Neuronal stem cell (in vitro differentiated cells): Measurements from ENCODE around the gene OPRM1.

Experiments used
- DNase-seq: peaks from one replicate; pipeline ENCODE4 v3.0.0-alpha.2; 2013; ENCODE audit warnings: low spot score
- H2AFZ ChIP-seq: one replicate; pipeline ENCODE4 v1.6.1; 2013; ENCODE audit warnings: mild to moderate bottlenecking, low read length, inconsistent platforms
- H2AK5ac ChIP-seq: 2 replicates; pipeline ENCODE4 v1.6.1; 2013; ENCODE audit warnings: low read depth, mild to moderate bottlenecking, inconsistent platforms, low read length, moderate library complexity, mixed read lengths
- H2BK120ac ChIP-seq: 2 replicates; pipeline ENCODE4 v1.6.1; 2013; ENCODE audit warnings: low read depth, mild to moderate bottlenecking, inconsistent platforms, low read length, moderate library complexity, mixed read lengths
- H2BK12ac ChIP-seq: one replicate; pipeline ENCODE4 v1.6.1; 2013; ENCODE audit warnings: low read length, inconsistent platforms
- H2BK15ac ChIP-seq: 2 replicates; pipeline ENCODE4 v1.6.1; 2013; ENCODE audit warnings: mild to moderate bottlenecking, low read length, inconsistent platforms, mixed read lengths
- H2BK5ac ChIP-seq: one replicate; pipeline ENCODE4 v1.6.1; 2013; ENCODE audit warnings: inconsistent platforms, mild to moderate bottlenecking, low read length, moderate library complexity
- H3K14ac ChIP-seq: one replicate; pipeline ENCODE4 v1.6.1; 2013; ENCODE audit warnings: low read length, inconsistent platforms
- H3K18ac ChIP-seq: 2 replicates; pipeline ENCODE4 v1.6.1; 2013; ENCODE audit warnings: low read length, inconsistent platforms
- H3K23ac ChIP-seq: 2 replicates; pipeline ENCODE4 v1.6.1; 2013; ENCODE audit warnings: low read depth, mild to moderate bottlenecking, mixed read lengths, low read length, inconsistent platforms; ENCODE audit not compliant: poor library complexity
- H3K27ac ChIP-seq: replicated peaks from 3 replicates; pipeline ENCODE4 v1.5.1; 2013; ENCODE audit warnings: low read length, inconsistent platforms
- H3K27me3 ChIP-seq, 3 experiments: 2 replicates each; pipeline ENCODE4 v1.6.1; 2013; ENCODE audit warnings: low read length in 3 of 3, mild to moderate bottlenecking in 2 of 3, inconsistent platforms in 1 of 3, low read depth in 1 of 3, mixed read lengths in 1 of 3, moderate library complexity in 1 of 3; ENCODE audit not compliant: control insufficient read depth in 3 of 3, insufficient read depth in 3 of 3
- H3K36me3 ChIP-seq, 2 donors: replicated peaks in 1 of 2; 2 replicates each; pipeline ENCODE4 v1.6.1; 2013; ENCODE audit warnings: low read length in 2 of 2; ENCODE audit not compliant: control insufficient read depth in 2 of 2, insufficient read depth in 2 of 2
- H3K4ac ChIP-seq: 2 replicates; pipeline ENCODE4 v1.6.1; 2013; ENCODE audit warnings: inconsistent platforms, mild to moderate bottlenecking, low read length, moderate library complexity
- H3K4me1 ChIP-seq, 2 donors: 1 replicate in 1 of 2; 2 replicates in 1 of 2; pipeline ENCODE4 v1.6.1; 2013; ENCODE audit warnings: low read length in 2 of 2, low read depth in 1 of 2; ENCODE audit not compliant: control insufficient read depth in 2 of 2, insufficient read depth in 1 of 2
- H3K4me2 ChIP-seq: one replicate; pipeline ENCODE4 v1.6.1; 2013; ENCODE audit warnings: mild to moderate bottlenecking, low read length, inconsistent platforms; ENCODE audit not compliant: insufficient read depth, poor library complexity, severe bottlenecking
- H3K4me3 ChIP-seq, 2 donors: 2 replicates each; pipeline ENCODE4 v1.5.1; 2013; ENCODE audit warnings: low read length in 2 of 2, mild to moderate bottlenecking in 2 of 2, inconsistent platforms in 1 of 2, moderate library complexity in 1 of 2
- H3K79me1 ChIP-seq: one replicate; pipeline ENCODE4 v1.6.1; 2013; ENCODE audit warnings: low read depth, mild to moderate bottlenecking, inconsistent platforms, low read length, moderate library complexity
- H3K9ac ChIP-seq: one replicate; pipeline ENCODE4 v1.6.1; 2013; ENCODE audit warnings: mild to moderate bottlenecking, low read depth, low read length, inconsistent platforms; ENCODE audit not compliant: poor library complexity
- H3K9me3 ChIP-seq, 2 donors: replicated peaks in 1 of 2; 2 replicates each; pipeline versions ENCODE3 to v1.6.1; 2013; ENCODE audit warnings: low read length in 2 of 2, mild to moderate bottlenecking in 2 of 2, inconsistent platforms in 1 of 2, low read depth in 1 of 2, mixed read lengths in 1 of 2, moderate library complexity in 1 of 2; ENCODE audit not compliant: control insufficient read depth in 2 of 2, insufficient read depth in 1 of 2
- H4K8ac ChIP-seq: one replicate; pipeline ENCODE4 v1.6.1; 2013; ENCODE audit warnings: low read depth, mild to moderate bottlenecking, inconsistent platforms, low read length, moderate library complexity
- H4K91ac ChIP-seq: one replicate; pipeline ENCODE4 v1.6.1; 2013; ENCODE audit warnings: low read length, low read depth, mild to moderate bottlenecking, inconsistent platforms; ENCODE audit not compliant: poor library complexity
- WGBS, 2 donors: extraction: QIAGEN DNeasy Blood & Tissue Kit; methylation state at CpG; one replicate each; pipeline ENCODE4 v1.1.7; 2013; ENCODE audit warnings: missing lambda C conversion rate in 2 of 2, mixed read lengths in 1 of 2; ENCODE audit not compliant: insufficient read length in 2 of 2, insufficient replicate concordance in 1 of 2; ENCODE audit errors: extremely low coverage in 2 of 2; 5-methylcytosine and 5-hydroxymethylcytosine counted together

The OPRM1 gene

DNA sequence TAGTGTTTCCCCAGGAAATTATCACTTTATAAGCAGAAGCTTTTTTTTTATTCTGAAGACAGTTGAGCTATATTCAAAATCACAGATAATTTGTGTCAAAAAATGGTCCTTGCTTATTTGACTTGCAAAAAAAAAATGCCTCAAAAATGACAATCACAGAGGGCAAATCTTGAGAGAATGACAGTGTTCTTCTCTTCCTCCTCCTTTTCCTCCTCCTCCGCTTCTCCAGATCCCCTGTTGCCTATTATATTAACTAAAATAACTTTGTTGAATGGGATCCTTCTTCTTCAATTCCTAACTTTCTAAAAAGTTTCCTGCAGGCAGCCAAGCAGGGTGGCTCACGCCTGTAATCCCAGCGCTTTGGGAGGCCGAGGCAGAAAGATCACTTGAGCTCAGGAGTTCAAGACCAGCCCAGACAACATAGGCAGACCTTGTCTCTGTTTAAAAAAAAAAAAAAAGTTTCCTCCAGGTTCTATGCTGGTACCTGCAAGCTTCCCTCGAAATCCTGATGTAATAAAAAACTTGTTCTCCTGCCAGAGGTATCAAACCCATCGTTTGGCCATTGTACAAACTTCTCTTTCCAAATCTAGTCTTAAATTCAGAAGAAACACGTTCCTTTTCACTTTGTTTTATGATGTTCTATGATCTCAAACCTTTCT, 189.0 kb downstream of the OPRM1 start:
- H3K23ac ChIP-seq = no peak overlapping the region
- no peak overlapping the region for H3K9ac ChIP-seq
- no peaks in the 10 kb centered on the region for H3K36me3 ChIP-seq
- H2BK120ac ChIP-seq = no peak overlapping the region
- no peak overlapping the region for H4K8ac ChIP-seq
- H3K14ac ChIP-seq = no peak overlapping the region
- no peak overlapping the region for H2BK15ac ChIP-seq
- no peak overlapping the region for H4K91ac ChIP-seq
- H3K4ac ChIP-seq = no peak overlapping the region
- H3K79me1 ChIP-seq = no peaks in the 10 kb centered on the region
- no peak overlapping the region for H3K18ac ChIP-seq
- no peaks in the 10 kb centered on the region for H3K27me3 ChIP-seq
- H3K9me3 ChIP-seq = no peaks in the 10 kb centered on the region
- no CpG with 5 or more reads among the region's 7 CpGs for WGBS, 2 donors
- H3K27ac ChIP-seq = no peak overlapping the region
- no peak overlapping the region for H2BK12ac ChIP-seq
- no peak overlapping the region for H3K4me3 ChIP-seq
- H2AK5ac ChIP-seq = no peak overlapping the region
- H3K4me1 ChIP-seq = no peaks in the 10 kb centered on the region
- no peak overlapping the region for H3K4me2 ChIP-seq
- no peak overlapping the region for H2BK5ac ChIP-seq
- no peak overlapping the region for H2AFZ ChIP-seq
- no peak for DNase-seq

DNA sequence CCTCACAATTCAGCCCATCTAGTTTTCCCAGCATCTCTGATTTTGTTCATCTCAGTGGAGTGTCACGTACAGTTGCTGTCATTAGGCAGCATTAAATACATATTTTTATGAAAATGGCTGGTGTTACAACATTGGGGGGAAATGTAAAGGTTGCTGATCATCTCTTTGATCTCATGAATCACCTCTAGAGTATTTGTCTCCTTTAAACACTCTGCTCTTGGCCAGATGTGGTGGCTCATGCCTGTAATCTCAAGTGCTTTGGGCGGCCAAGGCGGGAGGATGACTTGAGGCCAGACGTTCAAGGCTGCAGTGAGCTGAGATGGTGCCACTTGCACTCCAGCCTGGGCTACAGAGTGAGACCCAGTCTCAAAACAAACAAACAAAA, 189.5 kb downstream of the OPRM1 start:
- H2AK5ac ChIP-seq = no peak overlapping the region
- H3K4me2 ChIP-seq = no peak overlapping the region
- H3K9ac ChIP-seq = no peak overlapping the region
- no peak overlapping the region for H2BK12ac ChIP-seq
- WGBS, 2 donors = no CpG with 5 or more reads among the region's 4 CpGs
- no peak overlapping the region for H3K4me3 ChIP-seq
- no peak overlapping the region for H3K14ac ChIP-seq
- no peak overlapping the region for H4K91ac ChIP-seq
- DNase-seq = no peak
- H3K23ac ChIP-seq = no peak overlapping the region
- H3K4ac ChIP-seq = no peak overlapping the region
- no peak overlapping the region for H3K18ac ChIP-seq
- no peaks in the 10 kb centered on the region for H3K36me3 ChIP-seq
- no peaks in the 10 kb centered on the region for H3K9me3 ChIP-seq
- H3K27ac ChIP-seq = no peak overlapping the region
- no peaks in the 10 kb centered on the region for H3K79me1 ChIP-seq
- no peak overlapping the region for H2BK15ac ChIP-seq
- no peak overlapping the region for H2BK120ac ChIP-seq
- no peaks in the 10 kb centered on the region for H3K27me3 ChIP-seq
- no peak overlapping the region for H2AFZ ChIP-seq
- H4K8ac ChIP-seq = no peak overlapping the region
- no peaks in the 10 kb centered on the region for H3K4me1 ChIP-seq
- H2BK5ac ChIP-seq = no peak overlapping the region

DNA sequence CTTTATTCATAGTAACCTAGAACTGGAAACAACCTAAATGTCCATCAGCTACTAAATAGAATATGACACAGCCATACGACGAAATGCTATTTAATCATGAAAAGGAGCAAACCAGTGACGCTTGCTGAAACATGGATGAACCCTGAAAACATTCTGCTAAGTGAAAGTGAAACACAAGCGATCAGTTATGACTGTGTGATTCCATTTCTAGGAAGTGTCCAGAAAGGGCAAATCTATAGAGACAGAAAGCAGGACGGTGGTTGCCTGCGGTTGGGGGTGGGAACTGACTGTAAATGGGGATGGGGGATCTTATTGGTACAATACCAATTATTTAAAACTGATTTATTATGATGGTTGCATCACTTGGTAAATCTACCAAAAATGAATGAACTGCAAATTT, 190.7 kb downstream of the OPRM1 start:
- Histone ChIP-seq H3K4me1 (no peaks in the 10 kb centered on the region), H2BK5ac (no peak overlapping the region), H3K9me3 (no peaks in the 10 kb centered on the region), H3K79me1 (no peaks in the 10 kb centered on the region), H4K8ac (no peak overlapping the region), H3K36me3 (no peaks in the 10 kb centered on the region), H3K23ac (no peak overlapping the region), H4K91ac (no peak overlapping the region), H2AFZ (no peak overlapping the region), H3K27ac (no peak overlapping the region), H3K4me3 (no peak overlapping the region), H3K4me2 (no peak overlapping the region), H2BK120ac (no peak overlapping the region), H3K14ac (no peak overlapping the region), H3K9ac (no peak overlapping the region), H2BK12ac (no peak overlapping the region), H3K18ac (no peak overlapping the region), H3K27me3 (no peaks in the 10 kb centered on the region), H3K4ac (no peak overlapping the region), H2AK5ac (no peak overlapping the region), H2BK15ac (no peak overlapping the region)
- no peak for DNase-seq
- no CpG with 5 or more reads among the region's 6 CpGs for WGBS, 2 donors

DNA sequence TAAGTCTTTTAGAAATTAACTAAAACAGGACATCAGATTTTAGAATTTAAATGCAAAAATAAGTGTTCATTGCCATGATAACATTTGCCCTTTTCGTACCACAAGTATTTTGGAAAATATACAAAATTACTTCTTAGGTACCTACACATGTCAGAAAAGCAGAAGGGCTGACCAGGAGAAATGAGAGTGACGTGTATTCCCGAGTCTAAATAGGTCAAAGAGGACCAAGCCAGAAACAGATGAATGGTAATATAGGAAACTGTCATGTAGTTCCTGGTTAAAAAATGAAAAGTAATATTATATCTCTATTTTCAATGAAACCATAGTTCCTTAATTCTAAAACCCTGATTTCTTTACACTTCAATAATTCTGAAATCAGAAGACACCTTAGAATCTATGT, 191.4 kb downstream of the OPRM1 start:
- Histone ChIP-seq H3K4me3 (no peak overlapping the region), H2BK120ac (no peak overlapping the region), H2AK5ac (no peak overlapping the region), H3K4me2 (no peak overlapping the region), H4K91ac (no peak overlapping the region), H2AFZ (no peak overlapping the region), H3K4ac (no peak overlapping the region), H3K9ac (no peak overlapping the region), H3K14ac (no peak overlapping the region), H3K4me1 (no peaks in the 10 kb centered on the region), H4K8ac (no peak overlapping the region), H3K27me3 (no peaks in the 10 kb centered on the region), H3K79me1 (no peaks in the 10 kb centered on the region), H3K23ac (no peak overlapping the region), H3K9me3 (no peaks in the 10 kb centered on the region), H3K27ac (no peak overlapping the region), H2BK12ac (no peak overlapping the region), H2BK5ac (no peak overlapping the region), H3K36me3 (no peaks in the 10 kb centered on the region), H2BK15ac (no peak overlapping the region), H3K18ac (no peak overlapping the region)
- no peak for DNase-seq
- WGBS, 2 donors = no CpG with 5 or more reads among the region's 3 CpGs
